ENCODE data around the gene ACTN1.

The ACTN1 gene

GRCh38 chr14:68979021-68979721 is at the start of gene ACTN1 (continued):
- TF ChIP-seq ZBTB11 (tag by site-specific recombination; conservative IDR thresholded peaks at IDR 0.05; ENCODE audit: low read depth) = peak; percentile 33; the same call in 1 of the 2 replicates
- TF ChIP-seq SP7 (tag by site-specific recombination; IDR thresholded peaks at IDR 0.05) = peak; percentile 64
- TF ChIP-seq ZIC2 (tag by site-specific recombination; IDR thresholded peaks at IDR 0.05) = peak; percentile 88
- peak; percentile 71 for TF ChIP-seq PRDM10 (tag by site-specific recombination; IDR thresholded peaks at IDR 0.05)
- peak; percentile 41; the same call in 1 of the 2 replicates for TF ChIP-seq ZNF76 (tag by site-specific recombination; IDR thresholded peaks at IDR 0.05; ENCODE audit: borderline replicate concordance, low read depth)
- TF ChIP-seq ZNF404 (tag by site-specific recombination; IDR thresholded peaks at IDR 0.05) = no peak
- no peak for TF ChIP-seq ZNF366 (tag by site-specific recombination; conservative IDR thresholded peaks at IDR 0.05)
- TF ChIP-seq KLF17 (tag by site-specific recombination; IDR thresholded peaks at IDR 0.05) = peak; percentile 70
- TF ChIP-seq ZNF174 (tag by site-specific recombination; IDR thresholded peaks at IDR 0.05) = no peak
- TF ChIP-seq ZNF398 (tag by site-specific recombination; IDR thresholded peaks at IDR 0.05) = peak; percentile 47
- TF ChIP-seq ATF2 (tag by site-specific recombination; IDR thresholded peaks at IDR 0.05; ENCODE audit: low read depth) = peak; percentile 12; the same call in 1 of the 2 replicates
- TF ChIP-seq ZNF133 (tag by site-specific recombination; IDR thresholded peaks at IDR 0.05) = no peak
- TF ChIP-seq ZEB2 (tag by site-specific recombination; IDR thresholded peaks at IDR 0.05) = peak; percentile 89
- 0 out of 2 replicates have a peak, but pooled peaks have one; percentile 14 for TF ChIP-seq ZNF335 (tag by site-specific recombination; conservative IDR thresholded peaks at IDR 0.05)
- TF ChIP-seq ZNF292 (tag by site-specific recombination; IDR thresholded peaks at IDR 0.05; ENCODE audit: borderline replicate concordance, low read depth) = no peak
- TF ChIP-seq ELK4 (IDR thresholded peaks at IDR 0.05; ENCODE audit: borderline replicate concordance, low read depth, low read length) = no peak
- peak; percentile 35; the same call in 1 of the 2 replicates for TF ChIP-seq ZBTB48 (tag by site-specific recombination; IDR thresholded peaks at IDR 0.05)
- 0 out of 2 replicates have a peak, but pooled peaks have one; percentile 26 for TF ChIP-seq ZFP37 (tag by site-specific recombination; IDR thresholded peaks at IDR 0.05)
